ENCODE measurements around the gene TLX3.

GRCh38 chr5:171310212-171310818 is 1.3 kb downstream of the TLX3 start:
- TF ChIP-seq TAF1 (IDR thresholded peaks at IDR 0.05; ENCODE audit: low read depth) (no peak), ZBTB7A (IDR thresholded peaks at IDR 0.05; ENCODE audit: low read depth) (no peak)

Data from Ishikawa (cell line).